Esophagus (tissue), 2 donors: Measurements from ENCODE around the gene MGME1. TPM values are rescaled to one million over a fixed set of nuclear protein-coding genes. Genes with fewer than 3 reads are reported as not detected.
A peak's percentile ranks its signal among the peaks of the same experiment; 100 is the strongest.

ENCODE experiments used
- H3K27ac ChIP-seq, 2 donors: one replicate each; pipeline ENCODE4 v1.5.1; 2013; ENCODE audit warnings: low read depth in 2 of 2, mild to moderate bottlenecking in 2 of 2, inconsistent platforms in 1 of 2, low read length in 1 of 2, moderate library complexity in 1 of 2
- H3K27me3 ChIP-seq, 2 donors: one replicate each; pipeline ENCODE4 v1.6.1; 2013; ENCODE audit warnings: low read length in 2 of 2, control low read depth in 1 of 2, mild to moderate bottlenecking in 1 of 2; ENCODE audit not compliant: insufficient read depth in 2 of 2, control insufficient read depth in 1 of 2
- H3K36me3 ChIP-seq, 2 donors: one replicate each; pipeline ENCODE4 v1.6.1; 2013; ENCODE audit warnings: low read length in 1 of 2; ENCODE audit not compliant: control insufficient read depth in 2 of 2, insufficient read depth in 2 of 2
- H3K4me1 ChIP-seq, 2 donors: one replicate each; pipeline ENCODE4 v1.6.1; 2013; ENCODE audit warnings: low read length in 1 of 2; ENCODE audit not compliant: control insufficient read depth in 2 of 2, insufficient read depth in 2 of 2
- H3K4me3 ChIP-seq, 2 donors: one replicate each; pipeline ENCODE4 v1.5.1; 2013; ENCODE audit warnings: low read length in 2 of 2, mild to moderate bottlenecking in 2 of 2, low read depth in 1 of 2, moderate library complexity in 1 of 2
- H3K9me3 ChIP-seq, 2 donors: one replicate each; pipeline ENCODE4 v1.6.1; 2013; ENCODE audit warnings: mild to moderate bottlenecking in 2 of 2, low read depth in 1 of 2, low read length in 1 of 2, moderate library complexity in 1 of 2; ENCODE audit not compliant: control insufficient read depth in 2 of 2, insufficient read depth in 1 of 2
- WGBS, 2 donors: extraction: QIAGEN DNeasy Blood & Tissue Kit; methylation state at CpG; one replicate each; pipeline ENCODE4 v1.1.7; 2013; 5-methylcytosine and 5-hydroxymethylcytosine counted together
- polyA plus RNA-seq, 2 donors: library from polyadenylated mRNA; stranded (reverse); fragments of 200-250 nt; gene quantifications; one replicate each; pipeline ENCODE4 v1.2.3, GENCODE V29; 2013
- donor health status: healthy with polysubstance abuse.
- donor health status: Bipolar disorder and iron deficiency.

The MGME1 gene
- polyA plus RNA-seq, 2 donors = 9.6 to 14.5 TPM

- Histone ChIP-seq H3K4me3 (peak overlapping the region; percentile 35 to 88), H3K4me1 (peaks cover 0 to 5% of the 10 kb centered on the region in 2 donors), H3K27me3 (no peaks in the 10 kb centered on the region), H3K36me3 (no peaks in the 10 kb centered on the region), H3K9me3 (no peaks in the 10 kb centered on the region), H3K27ac (peak overlapping the region; percentile 80 to 81)
- 7 to 8% methylated on average over 9 of the region's 9 CpGs for WGBS, 2 donors
Observed at GRCh38 chr20:17966432-17967310, 2.1 kb upstream of the MGME1 start.

- no peaks in the 10 kb centered on the region for H3K9me3 ChIP-seq
- H3K4me3 ChIP-seq = peak overlapping the region; percentile 88 to 94
- peak overlapping the region; percentile 95 to 100 for H3K27ac ChIP-seq
- no peaks in the 10 kb centered on the region for H3K27me3 ChIP-seq
- peaks cover 0 to 5% of the 10 kb centered on the region in 2 donors for H3K4me1 ChIP-seq
- no peaks in the 10 kb centered on the region for H3K36me3 ChIP-seq
- WGBS, 2 donors = 0 to 1% methylated on average over 41 of the region's 41 CpGs
Observed at GRCh38 chr20:17967521-17968365, 1.1 kb upstream of the MGME1 start.

GRCh38 chr20:17969278-17969883, 563 bp downstream of the MGME1 start:
- Histone ChIP-seq H3K4me3 (peak overlapping the region; percentile 88 to 94), H3K36me3 (no peaks in the 10 kb centered on the region), H3K27ac (peak overlapping the region; percentile 95 to 100), H3K9me3 (no peaks in the 10 kb centered on the region), H3K4me1 (peaks cover 0 to 2% of the 10 kb centered on the region in 2 donors), H3K27me3 (no peaks in the 10 kb centered on the region)
- 0% methylated on average over 28 of the region's 28 CpGs for WGBS, 2 donors

GRCh38 chr20:17969884-17970409, 1.1 kb downstream of the MGME1 start:
- 5 to 7% methylated on average over 9 of the region's 9 CpGs for WGBS, 2 donors
- peaks cover 0 to 2% of the 10 kb centered on the region in 2 donors for H3K4me1 ChIP-seq

GRCh38 chr20:17971300-17972013, 2.6 kb downstream of the MGME1 start:
- 30 to 36% methylated on average over 7 of the region's 7 CpGs for WGBS, 2 donors
- peak overlapping the region; percentile 23 to 47 for H3K27ac ChIP-seq
- no peaks in the 10 kb centered on the region for H3K9me3 ChIP-seq
- H3K4me1 ChIP-seq = no peaks in the 10 kb centered on the region
- H3K36me3 ChIP-seq = no peaks in the 10 kb centered on the region
- peak overlapping the region in 1 of 2 donors; percentile 43 for H3K4me3 ChIP-seq
- H3K27me3 ChIP-seq = no peaks in the 10 kb centered on the region

More at GRCh38 chr20:17969884-17970409, 1.1 kb downstream of the MGME1 start:
- Histone ChIP-seq H3K27ac (peak overlapping the region; percentile 95 to 100), H3K4me3 (peak overlapping the region; percentile 88 to 94), H3K27me3 (no peaks in the 10 kb centered on the region), H3K9me3 (no peaks in the 10 kb centered on the region), H3K36me3 (no peaks in the 10 kb centered on the region)

GRCh38 chr20:17972121-17972520, 3.3 kb downstream of the MGME1 start:
- H3K9me3 ChIP-seq = no peaks in the 10 kb centered on the region
- no peak overlapping the region for H3K27ac ChIP-seq
- H3K27me3 ChIP-seq = no peaks in the 10 kb centered on the region
- peak overlapping the region in 1 of 2 donors; percentile 43 for H3K4me3 ChIP-seq
- WGBS, 2 donors = 36 to 42% methylated on average over 2 of the region's 2 CpGs
- no peaks in the 10 kb centered on the region for H3K4me1 ChIP-seq
- H3K36me3 ChIP-seq = no peaks in the 10 kb centered on the region

GRCh38 chr20:17976305-17976704, 7.5 kb downstream of the MGME1 start:
- no peaks in the 10 kb centered on the region for H3K4me1 ChIP-seq
- H3K27ac ChIP-seq = no peak overlapping the region
- no peaks in the 10 kb centered on the region for H3K9me3 ChIP-seq
- no peaks in the 10 kb centered on the region for H3K36me3 ChIP-seq
- no peak overlapping the region for H3K4me3 ChIP-seq
- 91 to 97% methylated on average over 6 of the region's 6 CpGs for WGBS, 2 donors
- no peaks in the 10 kb centered on the region for H3K27me3 ChIP-seq

GRCh38 chr20:17985388-17986018, 16.7 kb downstream of the MGME1 start:
- H3K4me1 ChIP-seq = no peaks in the 10 kb centered on the region
- no peaks in the 10 kb centered on the region for H3K9me3 ChIP-seq
- peaks cover 1 to 6% of the 10 kb centered on the region in 2 donors for H3K36me3 ChIP-seq
- H3K27me3 ChIP-seq = no peaks in the 10 kb centered on the region
- 84 to 91% methylated on average over 7 of the region's 7 CpGs for WGBS, 2 donors
- H3K4me3 ChIP-seq = no peak overlapping the region
- H3K27ac ChIP-seq = no peak overlapping the region
